ENCODE measurements around the gene TMC4.
"Not testable (repeated sequence)": the region's sequence is repeated elsewhere in the genome, so short reads cannot be mapped to it uniquely, and the experiment has no call there.

Gene TMC4

DNA sequence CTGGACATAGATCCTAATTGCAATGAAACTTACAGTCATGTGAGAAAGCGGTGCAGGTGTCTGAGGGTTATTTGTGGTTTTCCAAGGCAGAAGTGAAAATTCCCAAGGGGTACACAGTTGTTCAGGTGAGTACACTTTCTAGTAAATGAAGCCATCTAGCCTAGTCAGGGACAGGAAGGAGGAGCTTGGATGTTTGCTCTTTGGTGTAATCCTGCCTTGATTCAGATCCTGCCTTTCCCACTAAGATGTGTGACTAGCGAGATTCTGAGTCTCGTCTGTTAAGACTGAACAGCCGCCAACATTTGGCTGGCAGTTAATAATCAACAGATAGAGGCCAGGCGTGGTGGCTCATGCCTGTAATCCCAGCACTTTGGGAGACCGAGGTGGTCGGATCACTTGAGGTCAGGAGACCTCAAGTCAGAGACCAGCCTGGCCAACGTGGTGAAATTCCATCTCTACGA, 30.2 kb upstream of the TMC4 start:
- no peak for DNase-seq (ENCODE audit: low read depth)

- DNase-seq (ENCODE audit: low read depth) = no peak
Observed at GRCh38 chr19:54201980-54202379, 29.0 kb upstream of the TMC4 start.

DNA sequence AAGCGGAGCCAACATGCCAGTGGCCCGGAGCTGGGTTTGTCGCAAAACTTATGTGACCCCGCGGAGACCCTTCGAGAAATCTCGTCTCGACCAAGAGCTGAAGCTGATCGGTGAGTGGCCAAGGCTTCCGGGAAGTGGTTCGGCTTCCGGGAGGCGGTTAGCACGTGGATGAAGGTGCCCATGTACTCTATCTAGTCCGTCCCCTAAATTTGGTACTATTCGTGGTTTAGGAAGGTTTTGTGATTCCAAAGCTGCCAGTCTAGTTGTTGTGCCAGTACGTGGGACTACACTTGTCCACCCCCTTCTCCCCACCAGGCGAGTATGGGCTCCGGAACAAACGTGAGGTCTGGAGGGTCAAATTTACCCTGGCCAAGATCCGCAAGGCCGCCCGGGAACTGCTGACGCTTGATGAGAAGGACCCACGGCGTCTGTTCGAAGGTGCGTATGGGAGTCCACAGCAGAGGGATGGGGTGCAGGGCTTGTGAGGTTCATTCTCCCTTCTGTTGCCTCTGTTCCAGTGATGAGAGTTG, 28.3 kb upstream of the TMC4 start:
- no peak for DNase-seq (ENCODE audit: low read depth)

DNA sequence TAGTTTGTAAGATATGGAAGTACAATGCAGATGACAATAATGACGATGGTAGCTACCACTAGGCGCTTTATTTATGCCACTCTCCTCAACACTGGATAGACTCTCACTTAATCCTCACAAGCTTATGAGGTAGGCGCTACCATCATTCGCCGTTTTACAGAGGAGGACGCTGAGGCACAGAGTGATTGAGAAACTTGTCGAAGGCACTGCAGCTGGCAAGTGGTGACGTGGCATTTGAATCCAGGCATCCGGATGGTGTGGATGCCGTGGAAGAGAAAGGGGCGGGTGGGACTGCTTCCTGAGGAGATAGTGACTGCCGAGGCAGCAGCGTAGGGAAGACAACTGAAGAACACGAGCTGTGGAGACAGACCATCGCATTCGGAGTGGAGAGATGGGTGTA, 26.4 kb upstream of the TMC4 start:
- no peak for DNase-seq (ENCODE audit: low read depth)

DNA sequence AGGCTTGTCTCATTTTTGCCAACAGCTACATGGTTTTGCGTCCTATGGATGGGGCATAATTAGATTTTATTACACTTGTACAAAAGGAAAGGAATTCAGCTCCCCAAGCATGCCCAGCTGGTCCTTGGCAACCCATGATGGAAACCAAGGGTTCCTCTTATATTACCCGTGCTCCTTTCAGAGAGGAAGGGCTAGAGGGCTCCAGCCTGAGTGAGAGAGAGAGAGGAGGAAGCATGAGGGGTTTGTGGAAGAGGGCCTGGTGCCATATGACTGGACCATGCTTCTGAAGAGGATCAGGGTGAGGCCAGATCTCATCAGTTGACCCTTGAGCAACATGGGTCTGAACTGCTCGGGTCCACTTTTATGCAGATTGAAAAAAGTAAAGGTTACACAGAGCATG, 24.2 kb upstream of the TMC4 start:
- no peak for DNase-seq (ENCODE audit: low read depth)

GRCh38 chr19:54196536-54196935, 23.6 kb upstream of the TMC4 start:
- DNase-seq (ENCODE audit: low read depth) = no peak

GRCh38 chr19:54194463-54194862, 21.5 kb upstream of the TMC4 start:
- not testable (repeated sequence) for DNase-seq (ENCODE audit: low read depth)

- no peak for DNase-seq (ENCODE audit: low read depth)
Observed at GRCh38 chr19:54193011-54193410, 20.1 kb upstream of the TMC4 start.

GRCh38 chr19:54191811-54192453, 19.0 kb upstream of the TMC4 start:
- no peak for DNase-seq (ENCODE audit: low read depth)

DNA sequence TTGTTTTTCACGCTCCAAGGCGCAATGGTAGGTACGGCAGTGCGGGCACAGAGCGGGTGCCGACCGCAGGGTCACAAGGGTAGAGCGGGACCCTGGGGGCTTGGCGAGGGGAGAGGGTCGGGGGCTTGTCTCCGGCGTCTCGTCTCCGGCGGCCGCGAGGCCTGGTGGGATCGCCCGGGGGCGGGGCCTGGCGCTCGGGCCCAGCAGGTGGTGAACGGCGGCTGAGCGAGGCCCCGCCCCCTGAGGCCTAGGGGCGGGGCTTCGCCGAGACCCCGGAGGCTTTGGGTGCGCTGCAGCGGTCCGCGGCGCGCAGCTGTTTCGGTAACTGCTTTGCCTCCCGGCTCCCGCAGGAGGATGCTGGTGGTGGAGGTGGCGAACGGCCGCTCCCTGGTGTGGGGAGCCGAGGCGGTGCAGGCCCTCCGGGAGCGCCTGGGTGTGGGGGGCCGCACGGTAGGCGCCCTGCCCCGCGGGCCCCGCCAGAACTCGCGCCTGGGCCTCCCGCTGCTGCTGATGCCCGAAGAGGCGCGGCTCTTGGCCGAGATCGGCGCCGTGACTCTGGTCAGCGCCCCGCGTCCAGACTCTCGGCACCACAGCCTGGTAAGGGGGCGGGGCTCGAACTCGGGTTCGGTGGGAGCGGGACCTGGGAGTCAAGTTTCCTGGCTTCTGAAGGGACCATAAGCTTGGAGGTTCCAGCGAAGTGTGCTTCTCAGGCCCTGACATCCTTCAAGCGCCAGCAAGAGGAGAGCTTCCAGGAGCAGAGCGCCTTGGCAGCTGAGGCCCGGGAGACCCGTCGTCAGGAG, 18.3 kb upstream of the TMC4 start, which contains the start of gene TSEN34:
TSS of gene TSEN34 (plus strand) at position 298 of the 800 bp plus-strand sequence. CDS start at position 355, 57 bp downstream.
- DNase-seq (ENCODE audit: low read depth) = peak; percentile 88

- peak; percentile 100 for DNase-seq (ENCODE audit: low read depth)
Observed at GRCh38 chr19:54190503-54191010, 17.6 kb upstream of the TMC4 start.

DNA sequence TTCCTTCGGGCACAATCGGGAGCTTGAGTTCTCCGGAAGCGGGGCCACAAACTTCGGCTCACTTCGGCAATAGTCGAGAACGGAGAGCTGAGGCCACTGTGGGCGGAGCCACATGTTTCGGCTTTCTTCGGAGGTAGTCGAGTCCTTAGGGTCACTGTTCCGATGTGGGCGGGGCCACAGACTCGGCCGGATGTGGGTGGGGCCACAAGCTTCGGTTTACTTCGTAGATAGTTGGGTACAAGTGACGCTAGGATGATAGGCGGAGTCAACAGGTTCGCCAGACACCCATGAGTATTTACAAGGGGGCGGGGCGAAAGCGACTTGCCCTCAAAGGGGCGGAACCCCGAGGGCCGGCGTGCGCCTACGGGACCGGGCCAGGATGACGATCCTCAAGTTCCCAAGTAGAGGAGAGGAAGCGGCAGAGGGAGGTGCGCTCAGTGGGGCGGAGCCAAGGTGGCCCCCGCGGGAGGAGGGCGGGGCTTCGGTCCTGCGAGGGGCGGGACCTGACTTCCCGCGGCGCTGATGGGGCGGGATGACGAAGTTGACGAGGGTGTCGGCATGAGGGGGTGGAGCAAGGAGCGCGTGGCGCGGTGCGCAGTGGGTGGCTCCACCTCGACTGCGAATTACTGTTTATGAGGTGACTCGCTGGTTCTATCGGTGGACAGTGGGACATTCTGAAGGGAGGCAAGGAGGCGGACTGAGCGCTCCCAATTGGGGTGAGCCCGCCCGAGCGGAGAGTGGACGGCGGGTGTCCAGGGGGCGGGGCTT, 17.0 kb upstream of the TMC4 start:
- DNase-seq (ENCODE audit: low read depth) = peak; percentile 100

DNA sequence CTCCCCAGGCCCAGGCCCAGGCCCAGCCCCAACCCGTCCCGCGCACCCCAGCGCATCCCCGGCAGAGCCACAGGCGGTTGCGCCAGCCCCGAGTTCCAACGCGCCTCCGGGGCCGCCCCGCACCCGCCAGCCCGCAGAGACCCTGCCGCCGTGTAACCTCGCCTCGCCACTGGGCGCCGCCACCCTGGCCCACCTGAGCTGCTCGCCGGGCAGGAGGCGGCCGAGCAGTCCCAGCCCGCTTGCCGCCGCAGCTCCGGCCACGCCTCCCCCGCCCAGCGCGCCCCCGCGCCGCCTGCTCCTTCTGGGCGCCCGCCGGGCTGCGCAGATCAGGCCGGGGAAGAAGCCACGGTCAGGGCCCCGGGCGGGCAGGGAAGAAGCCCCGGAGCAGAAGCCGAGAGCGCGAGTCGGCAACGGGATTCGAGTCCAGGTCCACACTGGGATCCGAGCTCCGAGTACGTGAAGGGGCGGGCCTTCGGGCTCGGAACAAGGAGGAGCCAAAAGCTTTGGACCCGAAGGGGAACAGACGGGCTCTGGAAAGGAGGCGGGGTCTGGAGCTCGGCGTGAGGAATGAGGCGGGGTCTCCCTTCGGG, 16.3 kb upstream of the TMC4 start, which contains the start of gene MBOAT7:
TSS of gene MBOAT7 (minus strand) at position 436 of the 590 bp plus-strand sequence. CDS start 1,072 bp downstream, outside the sequence.
- no peak for DNase-seq (ENCODE audit: low read depth)

GRCh38 chr19:54188215-54188871, 15.4 kb upstream of the TMC4 start:
- peak; percentile 90 for DNase-seq (ENCODE audit: low read depth)

- DNase-seq (ENCODE audit: low read depth) = no peak
Observed at GRCh38 chr19:54186934-54187381, 14.0 kb upstream of the TMC4 start.

DNA sequence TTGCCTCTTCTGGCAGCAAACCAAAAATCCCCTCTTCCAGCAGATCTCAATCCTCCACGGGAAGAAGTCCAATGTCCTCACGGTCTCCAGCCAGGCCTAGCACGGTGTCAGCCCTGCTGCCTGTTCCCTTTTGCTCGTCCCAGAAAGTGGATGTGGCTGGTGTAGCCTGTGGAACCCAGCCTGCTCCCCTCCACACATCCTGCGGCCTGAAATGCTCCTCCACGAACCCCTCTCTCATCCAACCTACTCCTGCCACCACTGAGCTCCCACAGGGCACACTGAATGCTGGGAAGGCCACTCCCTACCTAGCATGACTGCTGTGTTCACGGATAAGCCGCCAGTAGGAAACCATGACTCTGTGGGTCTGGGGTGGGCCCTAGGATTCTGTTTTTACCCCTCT, 13.4 kb upstream of the TMC4 start:
- DNase-seq (ENCODE audit: low read depth) = no peak

DNA sequence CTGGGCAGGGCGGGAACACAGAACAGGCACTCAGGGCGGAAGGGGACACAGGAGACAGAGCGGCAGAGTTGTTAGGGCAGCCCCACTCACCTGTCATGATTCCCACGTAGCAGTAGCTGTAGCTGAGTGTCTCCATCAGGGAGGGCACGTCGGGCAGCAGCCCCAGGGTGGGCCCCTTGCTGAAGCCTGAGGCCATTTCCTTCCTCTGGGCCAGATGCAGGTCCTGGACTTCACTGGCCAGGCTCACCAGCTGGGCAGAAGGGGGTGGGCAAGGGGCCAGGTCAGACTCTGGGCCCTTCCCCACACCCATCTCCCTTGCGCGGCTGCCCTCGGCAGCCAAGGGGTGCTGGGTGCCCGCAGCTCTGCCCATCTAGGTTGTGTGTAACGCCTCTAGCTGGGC, 10.5 kb upstream of the TMC4 start:
- DNase-seq (ENCODE audit: low read depth) = no peak

- not testable (repeated sequence) for DNase-seq (ENCODE audit: low read depth)
Observed at GRCh38 chr19:54181894-54182293, 8.9 kb upstream of the TMC4 start.

DNA sequence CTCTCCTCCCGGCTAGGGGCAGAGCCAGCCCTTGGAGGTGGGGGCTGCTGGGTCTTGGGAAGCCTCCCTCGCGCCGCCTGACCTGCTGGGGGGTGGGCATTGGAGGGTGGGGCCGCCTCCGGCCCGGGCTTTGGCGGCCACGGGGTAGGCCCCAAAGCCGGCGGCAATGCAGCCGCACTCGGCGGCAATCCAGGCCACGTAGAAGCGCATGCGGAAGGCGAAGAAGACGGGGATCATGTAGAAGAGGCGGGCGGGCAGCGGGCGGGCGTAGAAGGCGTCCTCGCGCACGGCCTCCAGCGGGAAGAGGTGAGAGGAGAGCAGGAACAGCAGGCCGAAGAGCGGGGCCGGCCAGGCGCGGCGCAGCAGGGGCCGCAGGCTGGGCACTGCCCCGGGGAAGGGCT, 7.7 kb upstream of the TMC4 start:
- no peak for DNase-seq (ENCODE audit: low read depth)

- DNase-seq (ENCODE audit: low read depth) = peak; percentile 54
Observed at GRCh38 chr19:54179921-54180461, 7.0 kb upstream of the TMC4 start.

All from EH (cell line).